AG04450 (cell line): ENCODE results near the gene BCL3. TPM values are rescaled to one million over a fixed set of nuclear protein-coding genes. Genes with fewer than 3 reads are reported as not detected.
"Not testable (repeated sequence)": the region's sequence is repeated elsewhere in the genome, so short reads cannot be mapped to it uniquely, and the experiment has no call there.

Experiments used
- CTCF ChIA-PET: fragments of 300-600, 350-600 bp; formaldehyde crosslinking; extraction: SDS; loops from one replicate; lab custom pipeline; 2022; ENCODE audit warnings: antibody characterized with exemption, inconsistent platforms; lab: Charles Lee
- POLR2A ChIA-PET: fragments of 350-600 bp; formaldehyde crosslinking; extraction: SDS; loops from one replicate; lab custom pipeline; 2021; ENCODE audit warnings: antibody characterized with exemption, inconsistent platforms; lab: Yijun Ruan, JAX
- DNase-seq: peaks from one replicate; pipeline ENCODE4 v3.0.0-alpha.2; 2011; ENCODE audit warnings: low read depth, low spot score
- H3K27ac ChIP-seq: one replicate; pipeline ENCODE4 v1.5.1; 2012; ENCODE audit warnings: low read depth, low read length, control low read depth
- H3K27me3 ChIP-seq: one replicate; pipeline ENCODE4 v1.6.0; 2012; ENCODE audit warnings: low read length; ENCODE audit not compliant: control insufficient read depth, insufficient read depth
- H3K4me3 ChIP-seq: 2 replicates; pipeline ENCODE4 v1.5.1; 2011; ENCODE audit warnings: mild to moderate bottlenecking, low read depth, low read length, control low read depth
- H3K9me3 ChIP-seq: 2 replicates; pipeline ENCODE4 v1.5.1; 2012; ENCODE audit warnings: low read length; ENCODE audit not compliant: control insufficient read depth, insufficient read depth
- polyA plus RNA-seq: library from polyadenylated mRNA; depleted of rRNA; stranded (reverse); fragments of >200 nt; gene quantifications from 2 replicates; pipeline ENCODE4 v1.2.3, GENCODE V29; 2011
- TF ChIP-seq, protein P1 (sequence below): IDR thresholded peaks from 2 replicates; pipeline ENCODE4 v1.5.1; 2011; ENCODE audit warnings: low read depth, low read length, control low read depth, inconsistent platforms

Gene BCL3
- polyA plus RNA-seq, 1 experiment = 5.6 TPM

DNA sequence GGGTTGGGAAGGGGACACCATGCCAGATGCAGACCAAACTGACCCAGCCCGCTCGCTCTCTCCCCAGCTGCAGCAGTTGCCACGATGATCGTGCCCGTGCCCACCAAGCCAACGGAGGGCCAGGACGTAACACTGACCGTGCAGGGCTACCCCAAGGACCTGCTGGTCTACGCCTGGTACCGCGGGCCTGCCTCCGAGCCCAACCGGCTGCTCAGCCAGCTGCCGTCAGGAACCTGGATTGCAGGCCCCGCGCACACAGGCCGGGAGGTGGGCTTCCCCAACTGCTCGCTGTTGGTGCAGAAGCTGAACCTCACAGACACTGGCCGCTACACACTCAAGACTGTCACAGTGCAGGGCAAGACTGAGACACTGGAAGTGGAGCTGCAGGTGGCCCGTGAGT is 40.7 kb upstream of the BCL3 start:
- H3K27ac ChIP-seq = no peak overlapping the region
- H3K27me3 ChIP-seq = peaks cover 3% of the 10 kb centered on the region
- POLR2A ChIA-PET = no interaction called here
- H3K4me3 ChIP-seq = no peak overlapping the region
- CTCF ChIA-PET = interaction anchor here (1.0 to 1.6 kb wide), 2 partner anchors 18 to 77 kb away, joined by 3 to 5 read pairs; no protein-coding TSS in a partner anchor
- peaks cover 5% of the 10 kb centered on the region; the same call in 1 of the 2 replicates for H3K9me3 ChIP-seq
- TF ChIP-seq, protein P1, sequence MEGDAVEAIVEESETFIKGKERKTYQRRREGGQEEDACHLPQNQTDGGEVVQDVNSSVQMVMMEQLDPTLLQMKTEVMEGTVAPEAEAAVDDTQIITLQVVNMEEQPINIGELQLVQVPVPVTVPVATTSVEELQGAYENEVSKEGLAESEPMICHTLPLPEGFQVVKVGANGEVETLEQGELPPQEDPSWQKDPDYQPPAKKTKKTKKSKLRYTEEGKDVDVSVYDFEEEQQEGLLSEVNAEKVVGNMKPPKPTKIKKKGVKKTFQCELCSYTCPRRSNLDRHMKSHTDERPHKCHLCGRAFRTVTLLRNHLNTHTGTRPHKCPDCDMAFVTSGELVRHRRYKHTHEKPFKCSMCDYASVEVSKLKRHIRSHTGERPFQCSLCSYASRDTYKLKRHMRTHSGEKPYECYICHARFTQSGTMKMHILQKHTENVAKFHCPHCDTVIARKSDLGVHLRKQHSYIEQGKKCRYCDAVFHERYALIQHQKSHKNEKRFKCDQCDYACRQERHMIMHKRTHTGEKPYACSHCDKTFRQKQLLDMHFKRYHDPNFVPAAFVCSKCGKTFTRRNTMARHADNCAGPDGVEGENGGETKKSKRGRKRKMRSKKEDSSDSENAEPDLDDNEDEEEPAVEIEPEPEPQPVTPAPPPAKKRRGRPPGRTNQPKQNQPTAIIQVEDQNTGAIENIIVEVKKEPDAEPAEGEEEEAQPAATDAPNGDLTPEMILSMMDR = no peak
- DNase-seq = no peak

DNA sequence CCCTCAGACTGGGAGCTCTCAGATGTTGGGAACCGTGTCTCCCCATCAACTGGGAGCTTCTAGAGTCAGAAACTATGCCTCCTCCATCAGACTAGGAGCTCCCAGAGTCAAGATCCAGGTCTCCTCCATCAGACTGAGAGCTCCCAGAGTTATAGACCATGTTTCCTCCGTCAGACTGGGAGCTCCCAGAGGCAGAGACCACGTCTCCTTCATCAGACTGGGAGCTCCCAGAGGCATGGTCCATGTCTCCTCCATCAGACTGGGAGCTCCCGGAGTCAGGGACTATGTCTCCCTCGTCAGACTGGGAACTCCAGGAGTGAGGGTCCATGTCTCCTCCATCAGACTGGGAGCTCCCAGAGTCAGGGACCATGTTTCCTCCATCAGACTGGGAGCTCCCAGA is 39.6 kb upstream of the BCL3 start:
- Histone ChIP-seq H3K27me3 (peaks cover 3% of the 10 kb centered on the region), H3K27ac (no peak overlapping the region), H3K9me3 (peaks cover 5% of the 10 kb centered on the region; the same call in 1 of the 2 replicates), H3K4me3 (no peak overlapping the region)
- ChIA-PET CTCF (interaction anchor here (0.7 to 1.6 kb wide), 2 partner anchors 15 to 75 kb away, joined by 3 to 5 read pairs; no protein-coding TSS in a partner anchor), POLR2A (no interaction called here)
- no peak for DNase-seq
- TF ChIP-seq, protein P1 = no peak

DNA sequence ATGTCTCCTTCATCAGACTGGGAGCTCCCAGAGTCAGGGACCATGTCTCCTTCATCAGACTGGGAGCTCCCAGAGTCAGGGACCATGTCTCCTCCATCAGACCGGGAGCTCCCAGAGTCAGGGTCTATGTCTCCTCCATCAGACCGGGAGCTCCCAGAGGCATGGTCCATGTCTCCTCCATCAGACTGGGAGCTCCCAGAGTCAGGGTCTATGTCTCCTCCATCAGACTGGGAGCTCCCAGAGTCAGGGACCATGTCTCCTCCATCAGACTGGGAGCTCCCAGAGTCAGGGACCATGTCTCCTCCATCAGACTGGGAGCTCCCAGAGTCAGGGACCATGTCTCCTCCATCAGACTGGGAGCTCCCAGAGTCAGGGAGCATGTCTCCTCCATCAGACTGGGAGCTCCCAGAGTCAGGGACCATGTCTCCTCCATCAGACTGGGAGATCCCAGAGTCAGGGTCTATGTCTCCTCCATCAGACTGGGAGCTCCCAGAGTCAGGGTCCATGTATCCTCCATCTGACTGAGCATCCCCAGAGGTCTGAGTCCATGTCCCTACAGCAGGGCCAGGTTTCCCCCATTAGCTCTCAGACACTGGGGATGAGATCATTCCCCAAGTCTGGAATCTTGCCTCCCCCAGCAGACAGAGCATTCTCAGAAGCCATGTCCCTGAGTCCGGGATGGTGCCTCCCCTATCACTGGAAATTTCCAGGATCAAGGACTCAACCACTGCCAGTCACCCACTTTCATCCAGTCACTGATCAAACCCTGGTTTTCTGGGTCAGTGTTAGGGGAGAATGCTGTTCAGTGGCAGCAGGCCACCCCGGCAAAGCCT is 38.9 kb upstream of the BCL3 start:
- POLR2A ChIA-PET = not testable (repeated sequence)
- CTCF ChIA-PET = interaction anchor here (0.6 to 1.6 kb wide), 2 partner anchors 20 to 75 kb away, joined by 3 to 5 read pairs; no protein-coding TSS in a partner anchor

DNA sequence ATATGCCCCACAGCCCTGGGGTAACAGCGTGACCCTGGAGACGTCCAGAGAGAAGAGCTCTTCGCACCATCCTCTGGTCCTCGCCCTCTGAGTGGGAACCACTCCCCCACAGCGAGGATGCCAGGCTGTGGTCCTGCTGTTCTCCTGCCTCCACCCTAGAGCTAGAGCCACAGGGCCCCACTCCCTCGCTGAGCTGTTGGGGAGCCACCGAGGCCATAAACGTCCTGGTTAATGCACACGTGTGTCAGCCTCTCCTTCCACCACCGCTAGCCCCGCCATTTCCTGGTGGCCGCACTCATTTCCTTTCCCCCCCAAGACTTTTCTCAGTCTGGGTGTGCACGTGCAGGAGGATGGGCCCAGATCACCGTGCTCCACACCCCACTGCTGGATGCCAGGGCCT is 38.0 kb upstream of the BCL3 start:
- no peak for DNase-seq
- ChIA-PET CTCF (interaction anchor here (0.6 kb wide), 1 partner anchor 21 kb away, joined by 3 read pairs; no protein-coding TSS in a partner anchor), POLR2A (interaction anchor here (0.6 kb wide), 1 partner anchor 373 kb away, joined by 3 read pairs; no protein-coding TSS in a partner anchor)
- Histone ChIP-seq H3K9me3 (peaks cover 12% of the 10 kb centered on the region), H3K27ac (no peak overlapping the region), H3K27me3 (peaks cover 3% of the 10 kb centered on the region), H3K4me3 (no peak overlapping the region)
- TF ChIP-seq, protein P1 = no peak

More for the DNA sequence above, 38.9 kb upstream of the BCL3 start:
- H3K27me3 ChIP-seq, H3K9me3 ChIP-seq, H3K27ac ChIP-seq, DNase-seq, H3K4me3 ChIP-seq: not testable (repeated sequence)

DNA sequence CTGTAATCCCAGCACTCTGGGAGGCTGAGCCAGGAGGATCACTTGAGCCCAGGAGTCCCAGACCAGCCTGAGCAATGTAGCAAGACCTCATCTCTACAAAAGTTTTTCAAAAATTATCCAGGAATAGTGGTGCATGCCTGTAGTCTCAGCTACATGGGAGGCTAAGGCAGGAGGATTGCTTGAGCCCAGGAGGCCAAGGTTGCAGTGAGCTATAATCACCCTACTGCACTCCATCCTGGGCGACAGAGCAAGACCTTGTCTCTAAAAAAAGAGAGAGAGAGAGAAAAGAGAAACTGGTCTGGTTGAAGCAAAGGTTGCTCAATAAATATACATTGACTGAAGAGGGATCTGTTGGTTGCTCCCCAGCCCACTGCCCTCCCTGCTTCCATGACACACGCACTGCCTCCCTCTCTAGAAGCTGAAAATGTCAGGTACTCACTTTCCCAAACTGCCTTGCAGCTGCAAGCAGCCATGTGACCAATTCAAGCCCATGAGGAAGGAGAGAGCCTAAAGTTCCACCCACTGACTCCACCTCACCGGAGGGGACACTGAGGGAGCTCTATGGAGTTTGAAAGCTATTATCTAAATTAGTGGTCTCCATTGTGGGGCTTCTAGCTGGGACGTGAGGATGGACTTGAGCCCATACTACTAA is 35.5 kb upstream of the BCL3 start:
- no peak for DNase-seq
- POLR2A ChIA-PET = no interaction called here

More for the DNA sequence above, 35.5 kb upstream of the BCL3 start:
- H3K4me3 ChIP-seq = no peak overlapping the region
- no peak overlapping the region for H3K27ac ChIP-seq
- TF ChIP-seq, protein P1 = no peak
- H3K9me3 ChIP-seq = peaks cover 8% of the 10 kb centered on the region
- CTCF ChIA-PET = interaction anchor here (0.9 to 2.5 kb wide), 5 partner anchors 10 to 71 kb away, joined by 4 to 15 read pairs (median 6); no protein-coding TSS in a partner anchor
- no peaks in the 10 kb centered on the region for H3K27me3 ChIP-seq
